Lung (tissue), 12 donors: Measurements from ENCODE around the gene KIF27. TPM values are rescaled to one million over a fixed set of nuclear protein-coding genes. Genes with fewer than 3 reads are reported as not detected.
"Not testable (repeated sequence)": the region's sequence is repeated elsewhere in the genome, so short reads cannot be mapped to it uniquely, and the experiment has no call there.

Experiments
- ATAC-seq: fragments of 200-7000 bp; cut with Tn5 transposase; one replicate; pipeline ENCODE4 v1.9.1; 2020; ENCODE audit warnings: moderate number of reproducible peaks; ENCODE audit not compliant: insufficient read depth, low FRiP score
- DNase-seq, 3 donors: peaks; one replicate each; pipeline ENCODE4 v3.0.0-alpha.2; 2013 to 2017
- H3K27ac ChIP-seq, 2 donors: one replicate each; pipeline ENCODE4 v1.5.1; 2013; ENCODE audit warnings: mild to moderate bottlenecking in 2 of 2, moderate library complexity in 2 of 2, control low read depth in 1 of 2, inconsistent platforms in 1 of 2, low read depth in 1 of 2, low read length in 1 of 2
- H3K27me3 ChIP-seq, 3 donors: one replicate each; pipeline ENCODE4 v1.5.1; 2013; ENCODE audit warnings: low read length in 2 of 3; ENCODE audit not compliant: control insufficient read depth in 3 of 3, insufficient read depth in 3 of 3
- H3K36me3 ChIP-seq, 4 donors: one replicate each; pipeline ENCODE4 v1.5.1; 2013; ENCODE audit warnings: low read length in 4 of 4, mild to moderate bottlenecking in 1 of 4, moderate library complexity in 1 of 4; ENCODE audit not compliant: control insufficient read depth in 4 of 4, insufficient read depth in 4 of 4
- H3K4me1 ChIP-seq, 5 donors: one replicate each; pipeline ENCODE4 v1.5.1; 2013; ENCODE audit warnings: low read length in 5 of 5, mild to moderate bottlenecking in 2 of 5, moderate library complexity in 1 of 5; ENCODE audit not compliant: control insufficient read depth in 5 of 5, insufficient read depth in 5 of 5
- H3K4me3 ChIP-seq: one replicate; pipeline ENCODE4 v1.5.1; 2013; ENCODE audit warnings: mild to moderate bottlenecking, control low read depth, moderate library complexity
- H3K9ac ChIP-seq, 2 donors: one replicate each; pipeline ENCODE4 v1.5.1; 2013; ENCODE audit warnings: low read length in 2 of 2, control low read depth in 1 of 2; ENCODE audit not compliant: insufficient read depth in 1 of 2
- H3K9me3 ChIP-seq, 4 donors: one replicate each; pipeline ENCODE4 v1.5.1; 2013; ENCODE audit warnings: low read length in 3 of 4, mild to moderate bottlenecking in 1 of 4, moderate library complexity in 1 of 4; ENCODE audit not compliant: control insufficient read depth in 4 of 4, insufficient read depth in 3 of 4
- WGBS, 2 donors: extraction: QIAGEN DNeasy Blood & Tissue Kit; methylation state at CpG; one replicate each; pipeline ENCODE4 v1.1.7; 2013; 5-methylcytosine and 5-hydroxymethylcytosine counted together
- polyA plus RNA-seq, 2 donors: library from polyadenylated mRNA; stranded (reverse); fragments of 200-250 nt; gene quantifications; one replicate each; pipeline ENCODE4 v1.2.1, GENCODE V29; 2013
- total RNA-seq, 2 donors: library from RNA; depleted of rRNA in 1 of 2; stranded (reverse); fragments of >200 nt in 1 of 2; gene quantifications; one replicate each; pipeline ENCODE4 v1.2.1, GENCODE V29; 2014 to 2021
- TF ChIP-seq, protein P1 (sequence below): IDR thresholded peaks from 2 replicates; pipeline ENCODE4 v1.5.1; 2012; ENCODE audit warnings: mild to moderate bottlenecking; ENCODE audit errors: control extremely low read depth, extremely low read depth
- donor health status: control.
- donor health status: control.
- donor health status: Bipolar disorder and iron deficiency.
- donor health status: healthy.
- donor health status: DM: yes; HTN: yes; CAD: no.

Gene KIF27
- total and polyA plus RNA-seq, 4 donors = 1.6 to 24.6 (median 5.8) TPM

DNA sequence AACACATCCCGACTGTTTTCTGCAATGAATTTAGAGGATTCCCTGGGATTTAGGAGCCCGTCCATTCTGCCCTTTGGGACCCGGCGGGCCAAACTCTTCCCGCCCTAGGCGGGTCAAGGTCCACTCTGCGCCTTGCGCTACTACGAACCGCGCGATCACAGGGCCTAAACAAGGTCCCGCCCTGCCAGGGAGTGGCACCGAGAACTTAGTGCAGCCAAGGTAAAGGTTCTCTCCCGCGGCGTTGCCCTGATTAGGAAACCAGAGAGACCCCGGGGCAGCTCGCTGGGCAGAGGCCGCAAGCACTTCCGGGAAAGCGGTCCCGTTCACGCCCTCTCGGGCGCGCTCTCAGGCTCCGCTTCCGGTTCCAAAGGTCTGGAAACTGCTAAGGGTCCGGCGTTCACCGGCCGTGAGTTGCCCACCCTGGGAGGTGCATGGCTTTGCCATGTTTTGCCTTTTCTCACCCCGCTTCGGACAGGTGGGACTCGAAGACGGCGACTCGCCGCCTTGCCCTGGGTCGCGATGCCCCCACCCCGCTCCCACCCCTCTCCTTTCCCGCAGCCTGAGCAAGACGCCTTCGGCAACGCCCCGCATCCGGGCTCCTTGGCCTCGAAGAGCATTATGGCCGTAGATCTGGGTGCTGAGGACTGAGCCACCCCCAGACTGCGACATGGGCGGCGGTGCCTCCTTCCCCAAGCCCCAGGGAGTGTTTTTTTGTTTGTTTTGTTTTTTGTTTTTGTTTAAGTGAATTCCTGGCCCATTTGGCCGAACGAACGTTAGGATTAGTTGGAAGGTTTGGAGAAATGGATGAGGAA lies 35.4 kb upstream of the KIF27 start:
- Histone ChIP-seq H3K4me1 (peaks cover 0 to 15% (median 7%) of the 10 kb centered on the region in 5 donors), H3K4me3 (peak overlapping the region; percentile 64), H3K36me3 (peaks cover 0 to 8% (median 2%) of the 10 kb centered on the region in 4 donors), H3K27me3 (no peaks in the 10 kb centered on the region), H3K27ac (peak overlapping the region; percentile 83 to 96), H3K9ac (peak overlapping the region; percentile 70 to 87), H3K9me3 (no peaks in the 10 kb centered on the region)
- peak; percentile 83 to 88 (median 84) for DNase-seq
- peak; percentile 93 for ATAC-seq
- TF ChIP-seq, protein P1, sequence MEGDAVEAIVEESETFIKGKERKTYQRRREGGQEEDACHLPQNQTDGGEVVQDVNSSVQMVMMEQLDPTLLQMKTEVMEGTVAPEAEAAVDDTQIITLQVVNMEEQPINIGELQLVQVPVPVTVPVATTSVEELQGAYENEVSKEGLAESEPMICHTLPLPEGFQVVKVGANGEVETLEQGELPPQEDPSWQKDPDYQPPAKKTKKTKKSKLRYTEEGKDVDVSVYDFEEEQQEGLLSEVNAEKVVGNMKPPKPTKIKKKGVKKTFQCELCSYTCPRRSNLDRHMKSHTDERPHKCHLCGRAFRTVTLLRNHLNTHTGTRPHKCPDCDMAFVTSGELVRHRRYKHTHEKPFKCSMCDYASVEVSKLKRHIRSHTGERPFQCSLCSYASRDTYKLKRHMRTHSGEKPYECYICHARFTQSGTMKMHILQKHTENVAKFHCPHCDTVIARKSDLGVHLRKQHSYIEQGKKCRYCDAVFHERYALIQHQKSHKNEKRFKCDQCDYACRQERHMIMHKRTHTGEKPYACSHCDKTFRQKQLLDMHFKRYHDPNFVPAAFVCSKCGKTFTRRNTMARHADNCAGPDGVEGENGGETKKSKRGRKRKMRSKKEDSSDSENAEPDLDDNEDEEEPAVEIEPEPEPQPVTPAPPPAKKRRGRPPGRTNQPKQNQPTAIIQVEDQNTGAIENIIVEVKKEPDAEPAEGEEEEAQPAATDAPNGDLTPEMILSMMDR = no peak
- WGBS, 2 donors = 3 to 4% methylated on average over 57 of the region's 57 CpGs

DNA sequence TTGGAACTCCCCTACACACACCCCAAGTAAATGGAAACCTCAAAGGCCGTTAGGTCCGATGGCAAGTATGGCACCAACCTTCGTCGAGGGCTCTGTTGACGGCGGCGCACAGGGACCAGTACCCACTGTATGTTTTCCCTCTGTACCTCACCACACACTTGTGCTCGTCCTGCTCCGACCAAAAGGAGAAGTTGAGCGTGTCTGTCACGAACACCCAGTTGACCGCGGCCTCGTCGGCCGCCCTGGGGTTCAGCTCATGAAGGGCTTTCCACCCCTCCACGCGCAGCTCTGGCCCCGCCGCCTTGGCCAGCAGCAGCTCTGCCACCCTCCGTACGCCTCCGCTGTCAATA lies 34.8 kb upstream of the KIF27 start:
- DNase-seq (peak in 2 of 3 donors; percentile 30 to 41), ATAC-seq (peak; percentile 20)
- Histone ChIP-seq H3K9ac (peak overlapping the region; percentile 70 to 87), H3K4me1 (peaks cover 0 to 15% (median 7%) of the 10 kb centered on the region in 5 donors), H3K4me3 (peak overlapping the region; percentile 64), H3K27ac (peak overlapping the region; percentile 83 to 96), H3K36me3 (peaks cover 0 to 11% (median 2%) of the 10 kb centered on the region in 4 donors), H3K27me3 (no peaks in the 10 kb centered on the region), H3K9me3 (no peaks in the 10 kb centered on the region)
- TF ChIP-seq, protein P1 = no peak
- WGBS, 2 donors = 6 to 9% methylated on average over 23 of the region's 23 CpGs

GRCh38 chr9:83948096-83948495 lies 26.9 kb upstream of the KIF27 start:
- H3K9me3 ChIP-seq, H3K4me3 ChIP-seq, H3K27me3 ChIP-seq, H3K36me3 ChIP-seq, H3K27ac ChIP-seq, ATAC-seq, H3K4me1 ChIP-seq, DNase-seq, H3K9ac ChIP-seq: not testable (repeated sequence)
- 97% methylated on average over 36 to 39 of the region's 39 CpGs for WGBS, 2 donors

- no peak overlapping the region for H3K9ac ChIP-seq
- 91% methylated on average over 5 of the region's 5 CpGs for WGBS, 2 donors
- H3K36me3 ChIP-seq = peaks cover 11 to 21% (median 13%) of the 10 kb centered on the region in 4 donors
Observed at GRCh38 chr9:83940590-83941303, 19.5 kb upstream of the KIF27 start.

More at GRCh38 chr9:83940590-83941303, 19.5 kb upstream of the KIF27 start:
- ATAC-seq (no peak), DNase-seq (no peak)
- Histone ChIP-seq H3K4me3 (no peak overlapping the region), H3K27ac (no peak overlapping the region), H3K27me3 (no peaks in the 10 kb centered on the region), H3K4me1 (no peaks in the 10 kb centered on the region), H3K9me3 (no peaks in the 10 kb centered on the region)
- TF ChIP-seq, protein P1 = no peak
